Caco-2 (cell line): ENCODE measurements around the gene MYADM. TPM values are rescaled to one million over a fixed set of nuclear protein-coding genes. Genes with fewer than 3 reads are reported as not detected.

Experiments used
- BruUV-seq: library from RNA; stranded (reverse); fragments of 400-500 nt; replicated peaks from 2 replicates; lab custom pipeline; 2021; lab: Mats Ljungman, UMichigan
- CTCF ChIA-PET: fragments of 300-600 bp; sonication (Branson Sonifier 250); formaldehyde crosslinking; loops from one replicate; lab custom pipeline; 2022; ENCODE audit warnings: antibody characterized with exemption; lab: Charles Lee
- POLR2A ChIA-PET: fragments of 300-600 bp; sonication (Branson Sonifier 250); formaldehyde crosslinking; loops from one replicate; lab custom pipeline; 2022; ENCODE audit warnings: antibody characterized with exemption; lab: Charles Lee
- DNase-seq, 2 experiments: peaks; one replicate each; pipeline versions ENCODE4 v3.0.0 to v3.0.0-alpha.2; 2020 to 2022
- H3K27me3 ChIP-seq: replicated peaks from 2 replicates; pipeline ENCODE4 v1.6.0; 2011; ENCODE audit warnings: low read length; ENCODE audit not compliant: control insufficient read depth, insufficient read depth
- H3K36me3 ChIP-seq: 2 replicates; pipeline ENCODE4 v1.5.1; 2011; ENCODE audit warnings: low read length; ENCODE audit not compliant: control insufficient read depth, insufficient read depth
- H3K4me1 ChIP-seq: fragments of 250-450 bp; sonication (Bioruptor Pico); 2 replicates; pipeline ENCODE4 v1.5.1; 2020; ENCODE audit warnings: mild to moderate bottlenecking
- H3K4me3 ChIP-seq: 2 replicates; pipeline ENCODE4 v1.5.1; 2011; ENCODE audit warnings: low read depth, mild to moderate bottlenecking, control low read depth, low read length
- H3K9me3 ChIP-seq: fragments of 250-450 bp; sonication (Bioruptor Pico); 2 replicates; pipeline ENCODE4 v1.5.1; 2020; ENCODE audit warnings: mild to moderate bottlenecking, moderate library complexity
- H3K27ac Mint-ChIP-seq: one replicate; pipeline ENCODE4 v1.8.0; 2022; ENCODE audit warnings: mixed read lengths; ENCODE audit not compliant: unreplicated experiment
- H3K27me3 Mint-ChIP-seq: one replicate; pipeline ENCODE4 v1.8.0; 2022; ENCODE audit warnings: mixed read lengths; ENCODE audit not compliant: insufficient read depth, unreplicated experiment
- H3K36me3 Mint-ChIP-seq: one replicate; pipeline ENCODE4 v1.8.0; 2022; ENCODE audit warnings: mild to moderate bottlenecking, mixed read lengths; ENCODE audit not compliant: insufficient read depth, unreplicated experiment
- H3K4me1 Mint-ChIP-seq: one replicate; pipeline ENCODE4 v1.8.0; 2022; ENCODE audit warnings: low read depth, mixed read lengths; ENCODE audit not compliant: unreplicated experiment
- H3K4me3 Mint-ChIP-seq: one replicate; pipeline ENCODE4 v1.8.0; 2022; ENCODE audit warnings: mild to moderate bottlenecking, moderate library complexity, mixed read lengths; ENCODE audit not compliant: unreplicated experiment
- H3K9me3 Mint-ChIP-seq: one replicate; pipeline ENCODE4 v1.8.0; 2022; ENCODE audit warnings: mixed read lengths; ENCODE audit not compliant: unreplicated experiment
- intact Hi-C: fragments of 100-400 bp; cut with micrococcal nuclease; formaldehyde crosslinking; loops from one replicate; pipeline ENCODE4 v1.10.0; 2022; ENCODE audit not compliant: unreplicated experiment
- total RNA-seq: library from RNA; stranded (reverse); gene quantifications from 2 replicates; pipeline ENCODE4 v1.2.3, GENCODE V29; 2022
- TF ChIP-seq, protein P1 (sequence below), 2 experiments: fragments of 200-600 bp in 1 of 2; IDR thresholded peaks; 1 replicate in 1 of 2; 2 replicates in 1 of 2; pipeline versions ENCODE4 v1.5.1 to v1.8.0; 2011 to 2022; ENCODE audit warnings: antibody characterized with exemption in 1 of 2, control low read depth in 1 of 2, inconsistent platforms in 1 of 2, low read depth in 1 of 2, low read length in 1 of 2, mild to moderate bottlenecking in 1 of 2, moderate library complexity in 1 of 2; ENCODE audit not compliant: insufficient read depth in 1 of 2, severe bottlenecking in 1 of 2, unreplicated experiment in 1 of 2

Gene MYADM
- total RNA-seq, 1 experiment from 2014 or later = 115 TPM

DNA sequence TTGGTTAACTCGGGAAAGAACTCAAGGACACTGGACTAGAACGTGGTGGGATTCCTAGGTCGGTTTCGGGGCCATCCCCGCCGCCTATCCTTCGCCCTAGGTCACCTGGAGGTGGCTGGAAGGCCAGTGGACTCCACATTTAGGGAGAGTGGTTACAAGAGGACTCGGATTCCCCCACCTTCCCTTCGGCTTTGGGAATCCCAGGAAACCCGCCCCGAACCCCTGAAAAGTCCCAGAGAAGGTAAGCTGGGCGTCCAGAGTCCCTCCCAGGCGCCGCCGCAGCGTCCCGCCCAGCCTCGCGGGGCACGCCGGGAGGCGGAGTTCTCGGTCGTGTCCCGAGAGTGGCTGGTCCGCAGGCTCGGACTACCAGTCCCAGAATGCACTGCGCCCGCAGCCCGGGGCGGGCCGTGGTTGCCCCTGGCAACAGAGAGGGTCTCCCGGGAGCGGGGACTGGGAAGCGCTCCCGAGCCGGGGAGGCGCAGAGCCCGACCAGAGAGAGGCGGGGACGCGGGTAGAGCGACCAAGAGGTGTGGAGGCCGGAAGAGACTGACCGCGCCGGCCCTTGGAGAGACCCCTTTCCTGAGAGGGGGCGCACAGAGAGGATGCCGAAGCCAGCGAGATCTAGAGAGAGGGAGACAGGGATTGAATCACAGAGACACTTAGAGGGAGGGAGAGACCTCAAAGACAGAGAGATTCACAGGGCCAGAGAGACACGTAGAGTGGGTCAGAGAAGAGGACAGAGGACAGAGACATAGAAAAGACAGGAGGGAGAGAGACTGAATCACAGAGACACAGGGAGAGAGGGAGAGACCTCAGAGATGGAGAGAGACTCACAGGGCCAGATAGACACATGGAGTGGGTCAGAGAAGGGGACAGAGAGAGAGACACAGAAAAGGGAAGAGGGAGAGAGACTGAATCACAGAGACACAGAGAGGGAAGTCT lies 11.7 kb downstream of the MYADM start:
- H3K4me3 Mint-ChIP-seq = no peak overlapping the region
- Histone ChIP-seq H3K36me3 (no peaks in the 10 kb centered on the region), H3K9me3 (no peaks in the 10 kb centered on the region), H3K4me1 (peaks cover 10% of the 10 kb centered on the region; the same call in 1 of the 2 replicates), H3K27me3 (no peaks in the 10 kb centered on the region), H3K4me3 (peak overlapping the region; percentile 74)
- H3K27me3 Mint-ChIP-seq = peaks cover 4% of the 10 kb centered on the region
- POLR2A ChIA-PET = interaction anchor here (0.6 to 1.6 kb wide), 3 partner anchors 11 to 240 kb away, joined by 3 to 37 read pairs (median 3); partner anchors contain the start of gene MYADM
- BruUV-seq = no TSS peak
- TF ChIP-seq, protein P1, sequence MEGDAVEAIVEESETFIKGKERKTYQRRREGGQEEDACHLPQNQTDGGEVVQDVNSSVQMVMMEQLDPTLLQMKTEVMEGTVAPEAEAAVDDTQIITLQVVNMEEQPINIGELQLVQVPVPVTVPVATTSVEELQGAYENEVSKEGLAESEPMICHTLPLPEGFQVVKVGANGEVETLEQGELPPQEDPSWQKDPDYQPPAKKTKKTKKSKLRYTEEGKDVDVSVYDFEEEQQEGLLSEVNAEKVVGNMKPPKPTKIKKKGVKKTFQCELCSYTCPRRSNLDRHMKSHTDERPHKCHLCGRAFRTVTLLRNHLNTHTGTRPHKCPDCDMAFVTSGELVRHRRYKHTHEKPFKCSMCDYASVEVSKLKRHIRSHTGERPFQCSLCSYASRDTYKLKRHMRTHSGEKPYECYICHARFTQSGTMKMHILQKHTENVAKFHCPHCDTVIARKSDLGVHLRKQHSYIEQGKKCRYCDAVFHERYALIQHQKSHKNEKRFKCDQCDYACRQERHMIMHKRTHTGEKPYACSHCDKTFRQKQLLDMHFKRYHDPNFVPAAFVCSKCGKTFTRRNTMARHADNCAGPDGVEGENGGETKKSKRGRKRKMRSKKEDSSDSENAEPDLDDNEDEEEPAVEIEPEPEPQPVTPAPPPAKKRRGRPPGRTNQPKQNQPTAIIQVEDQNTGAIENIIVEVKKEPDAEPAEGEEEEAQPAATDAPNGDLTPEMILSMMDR (IDR thresholded peaks at IDR 0.05; ENCODE audit: insufficient read depth in 1 of 2, low read depth in 1 of 2, low read length in 1 of 2, severe bottlenecking in 1 of 2, unreplicated experiment in 1 of 2) = no peak
- H3K4me1 Mint-ChIP-seq = peaks cover 22% of the 10 kb centered on the region
- H3K9me3 Mint-ChIP-seq = no peaks in the 10 kb centered on the region
- intact Hi-C loops = loop anchor here (1.0 to 5.0 kb wide), 3 partner anchors 10 to 107 kb away; no protein-coding TSS in a partner anchor
- DNase-seq = peak; percentile 98 to 99
- CTCF ChIA-PET = interaction anchor here (0.6 to 1.3 kb wide), 7 partner anchors 11 to 151 kb away, joined by 3 to 8 read pairs (median 3); no protein-coding TSS in a partner anchor
- no peak overlapping the region for H3K27ac Mint-ChIP-seq
- H3K36me3 Mint-ChIP-seq = peaks cover 18% of the 10 kb centered on the region

DNA sequence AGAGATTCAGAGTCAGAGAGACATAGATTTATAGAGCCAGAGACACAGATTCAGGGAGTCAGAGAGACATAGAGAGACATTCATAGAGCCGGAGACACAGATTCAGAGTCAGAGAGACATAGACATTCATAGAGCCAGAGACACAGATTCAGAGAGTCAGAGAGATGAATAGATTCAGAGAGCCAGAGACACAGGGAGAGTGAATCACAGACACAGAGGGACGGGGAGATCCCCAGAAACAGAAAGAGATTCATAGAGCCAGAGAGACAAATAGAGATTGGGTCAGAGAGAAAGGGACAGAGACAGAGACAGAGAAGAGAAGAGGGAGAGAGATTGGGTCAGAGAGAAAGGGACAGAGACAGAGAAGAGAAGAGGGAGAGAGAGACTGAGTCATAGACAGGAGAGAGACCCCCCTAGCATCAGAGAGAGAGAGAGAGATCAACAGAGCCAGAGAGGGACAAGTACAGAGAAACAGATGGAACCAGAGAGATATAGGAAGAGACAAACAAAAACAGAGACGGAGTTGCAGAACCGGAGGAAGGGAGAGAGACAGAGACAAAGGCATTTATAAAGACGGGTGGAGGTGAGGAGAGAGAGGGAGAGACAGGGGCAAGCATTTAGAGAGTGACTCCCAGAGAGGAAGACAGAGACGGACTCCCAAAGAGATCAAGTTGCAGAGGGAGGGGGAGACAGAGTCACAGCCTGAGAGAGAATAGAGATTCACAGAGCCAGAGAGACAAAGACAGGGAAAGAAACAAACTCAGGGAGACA lies 13.2 kb downstream of the MYADM start:
- H3K4me3 ChIP-seq = peak overlapping the region; percentile 44
- Mint-ChIP-seq H3K4me1 (peaks cover 15% of the 10 kb centered on the region), H3K27ac (no peak overlapping the region), H3K27me3 (peaks cover 4% of the 10 kb centered on the region), H3K9me3 (no peaks in the 10 kb centered on the region), H3K36me3 (peaks cover 11% of the 10 kb centered on the region), H3K4me3 (no peak overlapping the region)
- TF ChIP-seq, protein P1 (IDR thresholded peaks at IDR 0.05; ENCODE audit: insufficient read depth in 1 of 2, low read depth in 1 of 2, low read length in 1 of 2, severe bottlenecking in 1 of 2, unreplicated experiment in 1 of 2) = no peak
- H3K4me1 ChIP-seq = peaks cover 10% of the 10 kb centered on the region; the same call in 1 of the 2 replicates
- CTCF ChIA-PET = interaction anchor here (1.1 to 1.6 kb wide), 6 partner anchors 13 to 150 kb away, joined by 3 to 29 read pairs (median 4); partner anchors contain the start of gene MYADM
- no peak for DNase-seq
- no TSS peak for BruUV-seq
- intact Hi-C loops = loop anchor here (5.0 kb wide), 1 partner anchor 109 kb away; no protein-coding TSS in a partner anchor
- no peaks in the 10 kb centered on the region for H3K9me3 ChIP-seq
- POLR2A ChIA-PET = interaction anchor here (1.2 to 1.7 kb wide), 2 partner anchors 13 to 256 kb away, joined by 3 to 26 read pairs; partner anchors contain the start of genes CNOT3 and MYADM
- H3K27me3 ChIP-seq = no peaks in the 10 kb centered on the region
- no peaks in the 10 kb centered on the region for H3K36me3 ChIP-seq
